HepG2 (cell line): Measurements from ENCODE around the gene FALEC. TPM values are rescaled to one million over a fixed set of nuclear protein-coding genes. Genes with fewer than 3 reads are reported as not detected.
A peak's percentile ranks its signal among the peaks of the same experiment; 100 is the strongest.

Experiments used
- AHDC1 ChIP-seq: sonication (generic); formaldehyde crosslinking; IDR thresholded peaks from 2 replicates; pipeline ENCODE4 v1.5.1; 2020; ENCODE audit warnings: mild to moderate bottlenecking, missing genetic modification reagents, borderline replicate concordance
- ATM ChIP-seq: fragments of 450-650 bp; IDR thresholded peaks from 2 replicates; pipeline ENCODE4 v1.7.1; 2017; ENCODE audit warnings: mild to moderate bottlenecking, borderline replicate concordance
- CHCHD3 ChIP-seq: sonication (generic); formaldehyde crosslinking; IDR thresholded peaks from 2 replicates; pipeline ENCODE4 v1.8.0; 2022; ENCODE audit warnings: mild to moderate bottlenecking, missing genetic modification reagents, moderate library complexity
- E2F1 ChIP-seq: sonication (generic); formaldehyde crosslinking; IDR thresholded peaks from 2 replicates; pipeline ENCODE4 v1.5.0; 2020; ENCODE audit warnings: missing genetic modification reagents
- FOXP1 ChIP-seq, 2 experiments: fragments of 450-650 bp in 1 of 2; IDR thresholded peaks; 2 replicates each; pipeline ENCODE4 v1.6.1; 2017 to 2018; ENCODE audit warnings: antibody characterized with exemption in 1 of 2
- HOXA5 ChIP-seq: sonication (generic); formaldehyde crosslinking; IDR thresholded peaks from 2 replicates; pipeline ENCODE4 v1.4.0; 2020; ENCODE audit warnings: missing genetic modification reagents
- IRX3 ChIP-seq: sonication (generic); formaldehyde crosslinking; IDR thresholded peaks from 2 replicates; pipeline ENCODE4 v1.8.1; 2023; ENCODE audit warnings: mild to moderate bottlenecking, low read depth, missing genetic modification reagents, borderline replicate concordance
- ISL2 ChIP-seq: sonication (generic); formaldehyde crosslinking; IDR thresholded peaks from 2 replicates; pipeline ENCODE4 v1.5.0; 2020; ENCODE audit warnings: missing genetic modification reagents
- STAT5B ChIP-seq: sonication (generic); formaldehyde crosslinking; IDR thresholded peaks from 2 replicates; pipeline ENCODE4 v1.4.0; 2020; ENCODE audit warnings: missing genetic modification reagents
- TGIF2 ChIP-seq: IDR thresholded peaks from 2 replicates; pipeline ENCODE4 v1.6.1; 2016; ENCODE audit warnings: control low read depth, missing compliant biosample characterization
- ZBTB2 ChIP-seq: sonication (generic); formaldehyde crosslinking; IDR thresholded peaks from 2 replicates; pipeline ENCODE4 v1.8.0; 2022; ENCODE audit warnings: low read depth, missing genetic modification reagents
- ZNF280B ChIP-seq: sonication (generic); formaldehyde crosslinking; IDR thresholded peaks from 2 replicates; pipeline ENCODE4 v1.5.0; 2020; ENCODE audit warnings: missing genetic modification reagents, mild to moderate bottlenecking, borderline replicate concordance
- ZNF546 ChIP-seq: sonication (generic); formaldehyde crosslinking; conservative IDR thresholded peaks from 2 replicates; pipeline ENCODE4 v1.8.1; 2023; ENCODE audit warnings: mild to moderate bottlenecking, missing genetic modification reagents
- ZSCAN21 ChIP-seq: sonication (generic); formaldehyde crosslinking; IDR thresholded peaks from 2 replicates; pipeline ENCODE4 v1.8.0; 2022; ENCODE audit warnings: mild to moderate bottlenecking, missing genetic modification reagents, moderate library complexity, borderline replicate concordance
- ZXDC ChIP-seq: sonication (generic); formaldehyde crosslinking; IDR thresholded peaks from 2 replicates; pipeline ENCODE4 v1.5.0; 2020; ENCODE audit warnings: mild to moderate bottlenecking, missing genetic modification reagents
- polyA plus RNA-seq, 8 experiments: library from polyadenylated mRNA; depleted of rRNA in 3 of 8; stranded (reverse) in 7 of 8; unstranded in 1 of 8; fragments of >200 nt; fragmentation: Illumina TruSeq in 4 of 8; extraction: Trizol in 4 of 8; gene quantifications; 2 replicates each; pipeline versions ENCODE4 v1.2.1 to v1.2.3, GENCODE V29; 2011 to 2016; ENCODE audit warnings: low read depth in 4 of 8, missing spikeins in 1 of 8, mixed read lengths in 1 of 8; ENCODE audit not compliant: insufficient read depth in 1 of 8
- total RNA-seq, 5 experiments: library from RNA; depleted of rRNA; stranded (reverse); fragments of >200 nt; fragmentation: Illumina TruSeq; extraction: Trizol; gene quantifications; 2 replicates each; pipeline ENCODE4 v1.2.3, GENCODE V29; 2016; ENCODE audit warnings: low read depth in 1 of 5

The FALEC gene
- total and polyA plus RNA-seq, 2 of the 13 experiments (the other 11 are each of a cell fraction or from before 2014, with no cell fraction given) = 0.33 to 0.71 TPM

- TF ChIP-seq STAT5B (CRISPR knock-in tag) = no peak
- no peak; the same call in 1 of the 2 replicates for TF ChIP-seq ZSCAN21 (CRISPR knock-in tag)
- TF ChIP-seq AHDC1 (CRISPR knock-in tag) = no peak
- TF ChIP-seq TGIF2 (CRISPR knock-in tag) = no peak
- TF ChIP-seq ATM = no peak
- TF ChIP-seq HOXA5 (CRISPR knock-in tag) = no peak
- no peak for TF ChIP-seq ZXDC (CRISPR knock-in tag)
- TF ChIP-seq E2F1 (CRISPR knock-in tag) = no peak
- TF ChIP-seq ZBTB2 (CRISPR knock-in tag) = no peak
- no peak for TF ChIP-seq CHCHD3
- no peak for TF ChIP-seq FOXP1 (IDR thresholded peaks at IDR 0.05)
- TF ChIP-seq FOXP1 (CRISPR knock-in tag; IDR thresholded peaks at IDR 0.05) = no peak
- peak; percentile 42; the same call in 1 of the 2 replicates for TF ChIP-seq ISL2
- TF ChIP-seq ZNF280B = no peak
- TF ChIP-seq ZNF546 (CRISPR knock-in tag) = no peak
- no peak for TF ChIP-seq IRX3 (CRISPR knock-in tag)
Observed at GRCh38 chr1:150552128-150552910, 36.8 kb downstream of the FALEC start (continued).
